WTC11 (cell line): Measurements from ENCODE around the gene CREB3L1. TPM values are rescaled to one million over a fixed set of nuclear protein-coding genes. Genes with fewer than 3 reads are reported as not detected.
A peak's percentile ranks its signal among the peaks of the same experiment; 100 is the strongest.

ENCODE experiments used
- ATAC-seq: fragments of 200-7000 bp; cut with Tn5 transposase; 2 replicates; pipeline ENCODE4 v1.10.0; 2021; ENCODE audit warnings: mild to moderate bottlenecking, moderate library complexity
- CTCF ChIA-PET: fragments of 300-600 bp; sonication (Branson Sonifier 250); formaldehyde crosslinking; loops from one replicate; lab custom pipeline; 2021; ENCODE audit warnings: antibody characterized with exemption; lab: Charles Lee
- POLR2A ChIA-PET: fragments of 350-600 bp; sonication (Branson Sonifier 250); formaldehyde crosslinking; loops from one replicate; lab custom pipeline; 2021; ENCODE audit warnings: antibody characterized with exemption; lab: Charles Lee
- DNase-seq: peaks from one replicate; pipeline ENCODE4 v3.0.0; 2021; ENCODE audit warnings: low spot score
- H3K27ac Mint-ChIP-seq: 2 replicates; pipeline ENCODE4 v1.8.0; 2021; ENCODE audit warnings: mixed read lengths
- H3K27me3 Mint-ChIP-seq: 2 replicates; pipeline ENCODE4 v1.8.0; 2021; ENCODE audit warnings: low read depth, mild to moderate bottlenecking, moderate library complexity, mixed read lengths
- H3K36me3 Mint-ChIP-seq: 2 replicates; pipeline ENCODE4 v1.8.0; 2021; ENCODE audit warnings: mixed read lengths
- H3K4me1 Mint-ChIP-seq: 2 replicates; pipeline ENCODE4 v1.8.0; 2022; ENCODE audit warnings: mixed read lengths
- H3K4me3 Mint-ChIP-seq: 2 replicates; pipeline ENCODE4 v1.8.0; 2021; ENCODE audit warnings: mild to moderate bottlenecking, moderate library complexity, mixed read lengths
- H3K9me3 Mint-ChIP-seq: 2 replicates; pipeline ENCODE4 v1.8.0; 2021; ENCODE audit warnings: mixed read lengths
- ESRRA ChIP-seq: sonication (generic); formaldehyde crosslinking; IDR thresholded peaks from 2 replicates; pipeline ENCODE4 v1.8.1; 2022; ENCODE audit warnings: mild to moderate bottlenecking, missing genetic modification reagents, borderline replicate concordance
- ETV6 ChIP-seq: sonication (generic); formaldehyde crosslinking; IDR thresholded peaks from 2 replicates; pipeline ENCODE4 v1.8.1; 2022; ENCODE audit warnings: mild to moderate bottlenecking, missing genetic modification reagents
- FOXJ3 ChIP-seq: sonication (generic); formaldehyde crosslinking; IDR thresholded peaks from 2 replicates; pipeline ENCODE4 v1.9.0; 2021; ENCODE audit warnings: missing genetic modification reagents, mild to moderate bottlenecking, borderline replicate concordance
- FOXK1 ChIP-seq: sonication (generic); formaldehyde crosslinking; IDR thresholded peaks from 2 replicates; pipeline ENCODE4 v1.8.0; 2022; ENCODE audit warnings: mild to moderate bottlenecking, moderate library complexity, missing genetic modification reagents
- HMGXB4 ChIP-seq: sonication (generic); formaldehyde crosslinking; IDR thresholded peaks from 2 replicates; pipeline ENCODE4 v1.8.1; 2023; ENCODE audit warnings: mild to moderate bottlenecking, moderate library complexity, missing genetic modification reagents
- IRF1 ChIP-seq: sonication (generic); formaldehyde crosslinking; IDR thresholded peaks from 2 replicates; pipeline ENCODE4 v1.8.0; 2023; ENCODE audit warnings: missing genetic modification reagents
- JAZF1 ChIP-seq: fragments of 250-450 bp; sonication (Bioruptor Pico); IDR thresholded peaks from 2 replicates; pipeline ENCODE4 v1.9.0; 2021; ENCODE audit warnings: moderate library complexity, mild to moderate bottlenecking, inconsistent platforms
- NFYB ChIP-seq: sonication (generic); formaldehyde crosslinking; conservative IDR thresholded peaks from 2 replicates; pipeline ENCODE4 v1.8.0; 2022; ENCODE audit warnings: low read depth, missing genetic modification reagents
- NR1H2 ChIP-seq: sonication (generic); formaldehyde crosslinking; IDR thresholded peaks from 2 replicates; pipeline ENCODE4 v1.9.0; 2021; ENCODE audit warnings: mild to moderate bottlenecking, moderate library complexity, missing genetic modification reagents
- OVOL2 ChIP-seq: fragments of 250-450 bp; sonication (Bioruptor Pico); IDR thresholded peaks from 2 replicates; pipeline ENCODE4 v1.9.0; 2021; ENCODE audit warnings: mild to moderate bottlenecking, borderline replicate concordance
- PRDM15 ChIP-seq: sonication (generic); formaldehyde crosslinking; IDR thresholded peaks from 2 replicates; pipeline ENCODE4 v1.8.0; 2022; ENCODE audit warnings: missing genetic modification reagents
- PRRX2 ChIP-seq: fragments of 250-450 bp; sonication (Bioruptor Pico); IDR thresholded peaks from 2 replicates; pipeline ENCODE4 v1.8.0; 2021; ENCODE audit warnings: mild to moderate bottlenecking
- RELA ChIP-seq: sonication (generic); formaldehyde crosslinking; IDR thresholded peaks from 2 replicates; pipeline ENCODE4 v1.8.1; 2022; ENCODE audit warnings: missing genetic modification reagents, mild to moderate bottlenecking, borderline replicate concordance
- SOX15 ChIP-seq: fragments of 250-450 bp; sonication (Bioruptor Pico); IDR thresholded peaks from 2 replicates; pipeline ENCODE4 v1.9.0; 2021; ENCODE audit warnings: mild to moderate bottlenecking
- ZNF219 ChIP-seq: sonication (generic); formaldehyde crosslinking; IDR thresholded peaks from 2 replicates; pipeline ENCODE4 v1.8.0; 2023; ENCODE audit warnings: missing genetic modification reagents, mild to moderate bottlenecking, borderline replicate concordance
- ZNF671 ChIP-seq: fragments of 250-450 bp; sonication (Bioruptor Pico); IDR thresholded peaks from 2 replicates; pipeline ENCODE4 v1.8.0; 2021; ENCODE audit warnings: mild to moderate bottlenecking
- total RNA-seq: library from RNA; stranded (reverse); gene quantifications from 3 replicates; pipeline ENCODE4 v1.2.3, GENCODE V29; 2021
- TF ChIP-seq, protein P1 (sequence below): sonication (generic); formaldehyde crosslinking; IDR thresholded peaks from 2 replicates; pipeline ENCODE4 v1.8.1; 2022; ENCODE audit warnings: low read depth, missing genetic modification reagents, borderline replicate concordance
- TF ChIP-seq, protein P2 (sequence below): sonication (generic); formaldehyde crosslinking; IDR thresholded peaks from 2 replicates; pipeline ENCODE4 v1.8.0; 2023; ENCODE audit warnings: missing genetic modification reagents, mild to moderate bottlenecking, borderline replicate concordance
- TF ChIP-seq, protein P3 (sequence below): sonication (generic); formaldehyde crosslinking; IDR thresholded peaks from 2 replicates; pipeline ENCODE4 v1.8.1; 2023; ENCODE audit warnings: mild to moderate bottlenecking, missing genetic modification reagents, moderate library complexity

Gene CREB3L1
- total RNA-seq, 1 experiment from 2014 or later = 10.9 TPM

DNA sequence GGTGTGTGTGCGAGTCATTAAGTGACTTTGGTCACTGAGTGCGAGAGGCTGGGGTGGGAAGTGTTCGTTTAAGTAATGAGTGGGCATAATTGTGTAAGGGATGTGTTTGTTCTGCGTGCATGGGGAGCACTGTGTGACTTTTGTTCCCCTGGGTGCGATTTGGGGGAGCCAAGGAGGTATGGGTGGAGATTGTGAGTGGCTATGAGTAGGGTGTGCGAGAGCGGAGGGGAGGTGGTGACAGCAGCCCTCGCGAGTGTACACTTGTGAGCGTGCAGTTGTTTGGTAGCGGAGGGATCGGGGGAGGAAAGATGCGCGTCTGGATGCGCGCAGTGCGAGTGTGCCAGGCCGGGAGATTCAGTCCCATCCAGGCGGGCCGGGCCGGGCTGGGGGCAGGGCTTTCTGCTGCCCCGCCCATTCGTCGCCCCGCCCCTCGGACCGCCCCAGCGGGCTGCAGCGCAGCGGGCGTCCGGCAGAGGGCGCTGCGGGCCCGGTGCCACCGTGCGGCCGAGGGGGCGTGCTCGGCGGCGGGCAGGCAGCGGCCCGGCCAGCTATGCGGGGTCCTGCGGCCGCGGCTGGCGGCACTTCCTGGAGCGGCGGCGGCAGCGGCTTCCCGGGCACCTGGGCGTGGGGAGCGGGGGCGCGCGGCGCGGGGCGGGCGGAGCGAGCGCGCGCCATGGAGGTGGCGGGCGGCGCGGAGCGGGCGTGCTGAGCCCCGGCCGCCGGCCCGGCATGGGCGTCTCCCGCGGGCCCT, 69.6 kb downstream of the CREB3L1 start, which contains the start of gene DGKZ (continued):
- TF ChIP-seq NFYB (CRISPR knock-in tag) (no peak), ZNF671 (no peak)
- TF ChIP-seq, all 79 proteins: peak for 6

- Mint-ChIP-seq H3K9me3 (no peaks in the 10 kb centered on the region), H3K4me1 (peaks cover 83% of the 10 kb centered on the region), H3K27me3 (peaks cover 11% of the 10 kb centered on the region), H3K27ac (no peak overlapping the region), H3K4me3 (peak overlapping the region; percentile 77), H3K36me3 (no peaks in the 10 kb centered on the region)
- CTCF ChIA-PET = interaction anchor here (0.6 to 8.8 kb wide), 15 partner anchors 8 to 246 kb away, joined by 3 to 231 read pairs (median 6); partner anchors contain the start of gene AMBRA1
- ATAC-seq = no peak
- no peak for DNase-seq
- POLR2A ChIA-PET = interaction anchor here (1.0 kb wide), 1 partner anchor 52 kb away, joined by 3 read pairs; no protein-coding TSS in a partner anchor
- TF ChIP-seq ZNF219 (CRISPR knock-in tag) = no peak
- TF ChIP-seq ETV6 (CRISPR knock-in tag) = no peak
- no peak for TF ChIP-seq FOXK1 (CRISPR knock-in tag)
- TF ChIP-seq IRF1 (CRISPR knock-in tag) = 0 out of 2 replicates have a peak, but pooled peaks have one; percentile 22
- TF ChIP-seq HMGXB4 (CRISPR knock-in tag) = peak; percentile 50; the same call in 1 of the 2 replicates
- no peak for TF ChIP-seq FOXJ3 (CRISPR knock-in tag)
- 0 out of 2 replicates have a peak, but pooled peaks have one; percentile 18 for TF ChIP-seq PRDM15 (CRISPR knock-in tag)
- TF ChIP-seq, protein P1, sequence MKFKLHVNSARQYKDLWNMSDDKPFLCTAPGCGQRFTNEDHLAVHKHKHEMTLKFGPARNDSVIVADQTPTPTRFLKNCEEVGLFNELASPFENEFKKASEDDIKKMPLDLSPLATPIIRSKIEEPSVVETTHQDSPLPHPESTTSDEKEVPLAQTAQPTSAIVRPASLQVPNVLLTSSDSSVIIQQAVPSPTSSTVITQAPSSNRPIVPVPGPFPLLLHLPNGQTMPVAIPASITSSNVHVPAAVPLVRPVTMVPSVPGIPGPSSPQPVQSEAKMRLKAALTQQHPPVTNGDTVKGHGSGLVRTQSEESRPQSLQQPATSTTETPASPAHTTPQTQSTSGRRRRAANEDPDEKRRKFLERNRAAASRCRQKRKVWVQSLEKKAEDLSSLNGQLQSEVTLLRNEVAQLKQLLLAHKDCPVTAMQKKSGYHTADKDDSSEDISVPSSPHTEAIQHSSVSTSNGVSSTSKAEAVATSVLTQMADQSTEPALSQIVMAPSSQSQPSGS (CRISPR knock-in tag) = no peak
- peak; percentile 64; the same call in 1 of the 2 replicates for TF ChIP-seq RELA (CRISPR knock-in tag)
- 0 out of 2 replicates have a peak, but pooled peaks have one; percentile 9 for TF ChIP-seq ESRRA (CRISPR knock-in tag)
- TF ChIP-seq OVOL2 (CRISPR knock-in tag) = no peak
- TF ChIP-seq SOX15 (CRISPR knock-in tag) = no peak
- TF ChIP-seq NFYB (CRISPR knock-in tag) = no peak
- TF ChIP-seq PRRX2 (CRISPR knock-in tag) = no peak
- no peak for TF ChIP-seq NR1H2 (CRISPR knock-in tag)
- no peak for TF ChIP-seq JAZF1 (CRISPR knock-in tag)
- TF ChIP-seq ZNF671 = no peak
- TF ChIP-seq, protein P2, sequence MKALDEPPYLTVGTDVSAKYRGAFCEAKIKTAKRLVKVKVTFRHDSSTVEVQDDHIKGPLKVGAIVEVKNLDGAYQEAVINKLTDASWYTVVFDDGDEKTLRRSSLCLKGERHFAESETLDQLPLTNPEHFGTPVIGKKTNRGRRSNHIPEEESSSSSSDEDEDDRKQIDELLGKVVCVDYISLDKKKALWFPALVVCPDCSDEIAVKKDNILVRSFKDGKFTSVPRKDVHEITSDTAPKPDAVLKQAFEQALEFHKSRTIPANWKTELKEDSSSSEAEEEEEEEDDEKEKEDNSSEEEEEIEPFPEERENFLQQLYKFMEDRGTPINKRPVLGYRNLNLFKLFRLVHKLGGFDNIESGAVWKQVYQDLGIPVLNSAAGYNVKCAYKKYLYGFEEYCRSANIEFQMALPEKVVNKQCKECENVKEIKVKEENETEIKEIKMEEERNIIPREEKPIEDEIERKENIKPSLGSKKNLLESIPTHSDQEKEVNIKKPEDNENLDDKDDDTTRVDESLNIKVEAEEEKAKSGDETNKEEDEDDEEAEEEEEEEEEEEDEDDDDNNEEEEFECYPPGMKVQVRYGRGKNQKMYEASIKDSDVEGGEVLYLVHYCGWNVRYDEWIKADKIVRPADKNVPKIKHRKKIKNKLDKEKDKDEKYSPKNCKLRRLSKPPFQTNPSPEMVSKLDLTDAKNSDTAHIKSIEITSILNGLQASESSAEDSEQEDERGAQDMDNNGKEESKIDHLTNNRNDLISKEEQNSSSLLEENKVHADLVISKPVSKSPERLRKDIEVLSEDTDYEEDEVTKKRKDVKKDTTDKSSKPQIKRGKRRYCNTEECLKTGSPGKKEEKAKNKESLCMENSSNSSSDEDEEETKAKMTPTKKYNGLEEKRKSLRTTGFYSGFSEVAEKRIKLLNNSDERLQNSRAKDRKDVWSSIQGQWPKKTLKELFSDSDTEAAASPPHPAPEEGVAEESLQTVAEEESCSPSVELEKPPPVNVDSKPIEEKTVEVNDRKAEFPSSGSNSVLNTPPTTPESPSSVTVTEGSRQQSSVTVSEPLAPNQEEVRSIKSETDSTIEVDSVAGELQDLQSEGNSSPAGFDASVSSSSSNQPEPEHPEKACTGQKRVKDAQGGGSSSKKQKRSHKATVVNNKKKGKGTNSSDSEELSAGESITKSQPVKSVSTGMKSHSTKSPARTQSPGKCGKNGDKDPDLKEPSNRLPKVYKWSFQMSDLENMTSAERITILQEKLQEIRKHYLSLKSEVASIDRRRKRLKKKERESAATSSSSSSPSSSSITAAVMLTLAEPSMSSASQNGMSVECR = no peak; the same call in 1 of the 2 replicates
- TF ChIP-seq, protein P3, sequence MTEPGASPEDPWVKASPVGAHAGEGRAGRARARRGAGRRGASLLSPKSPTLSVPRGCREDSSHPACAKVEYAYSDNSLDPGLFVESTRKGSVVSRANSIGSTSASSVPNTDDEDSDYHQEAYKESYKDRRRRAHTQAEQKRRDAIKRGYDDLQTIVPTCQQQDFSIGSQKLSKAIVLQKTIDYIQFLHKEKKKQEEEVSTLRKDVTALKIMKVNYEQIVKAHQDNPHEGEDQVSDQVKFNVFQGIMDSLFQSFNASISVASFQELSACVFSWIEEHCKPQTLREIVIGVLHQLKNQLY = no peak
Measured at GRCh38 chr11:46347637-46348311, 70.3 kb downstream of the CREB3L1 start.
